ENCODE measurements around the gene MDC1. TPM values are rescaled to one million over a fixed set of nuclear protein-coding genes. Genes with fewer than 3 reads are reported as not detected.

MDC1 gene
- polyA plus RNA-seq, 3 donors, result 0.27 to 4.5 (median 0.34) TPM

GRCh38 chr6:30676660-30677285, 40.3 kb downstream of the MDC1 start:
- Histone ChIP-seq H3K27me3 (ENCODE audit: control insufficient read depth in 2 of 2, insufficient read depth in 2 of 2, low read length in 2 of 2) (no peaks in the 10 kb centered on the region), H3K9me3 (replicated peaks in 1 of 2; ENCODE audit: control insufficient read depth in 1 of 2, insufficient read depth in 1 of 2, low read length in 2 of 2) (no peaks in the 10 kb centered on the region), H3K36me3 (replicated peaks in 1 of 2; ENCODE audit: control insufficient read depth in 1 of 2, insufficient read depth in 2 of 2, low read length in 2 of 2) (peaks cover 43 to 45% of the 10 kb centered on the region in 2 donors), H3K4me3 (replicated peaks in 1 of 3; ENCODE audit: low read depth in 2 of 3, low read length in 3 of 3) (no peak overlapping the region), H4K20me1 (ENCODE audit: insufficient read depth, low read length) (peaks cover 70% of the 10 kb centered on the region), H3K79me2 (ENCODE audit: insufficient read depth, low read length) (peaks cover 59% of the 10 kb centered on the region), H2AFZ (ENCODE audit: insufficient read depth, low read depth, low read length, poor library complexity, severe bottlenecking) (no peak overlapping the region), H3K4me2 (replicated peaks; ENCODE audit: extremely low read depth, low read length, poor library complexity, severe bottlenecking) (no peak overlapping the region), H3K4me1 (ENCODE audit: control insufficient read depth in 1 of 2, insufficient read depth in 2 of 2, low read length in 2 of 2) (peaks cover 39 to 48% of the 10 kb centered on the region in 2 donors), H3K9ac (ENCODE audit: insufficient read depth, low read length, poor library complexity, severe bottlenecking) (no peak overlapping the region), H3K27ac (ENCODE audit: low read depth in 1 of 2, low read length in 2 of 2) (peak overlapping the region in 1 of 2 donors; percentile 14)
- Mint-ChIP-seq H3K4me3 (no peak overlapping the region), H3K27ac (peak overlapping the region in 5 of 7 donors; percentile 8 to 72 (median 63)), H3K27me3 (ENCODE audit: low read depth in 3 of 3) (no peaks in the 10 kb centered on the region), H3K36me3 (peaks cover 53 to 61% of the 10 kb centered on the region in 2 donors), H3K4me1 (peaks cover 49% of the 10 kb centered on the region), H3K9me3 (peaks cover 0 to 2% (median 0%) of the 10 kb centered on the region in 7 donors)
- no peak for TF ChIP-seq CTCF (IDR thresholded peaks at IDR 0.05)
- no peak for DNase-seq
- intact Hi-C loops (cut with micrococcal nuclease), result loop anchor here in 1 of 2 donors (5.0 kb wide), 1 partner anchor 201 kb away; no protein-coding TSS in a partner anchor
- WGBS (ENCODE audit: insufficient coverage), result 100% methylated on average over 5 of the region's 10 CpGs

- Histone ChIP-seq H2AFZ (ENCODE audit: insufficient read depth, low read depth, low read length, poor library complexity, severe bottlenecking) (peak within 1 kb of the TSS; percentile 92), H3K27me3 (ENCODE audit: control insufficient read depth in 2 of 2, insufficient read depth in 2 of 2, low read length in 2 of 2) (no peaks in the 10 kb centered on the region), H3K36me3 (replicated peaks in 1 of 2; ENCODE audit: control insufficient read depth in 1 of 2, insufficient read depth in 2 of 2, low read length in 2 of 2) (peaks cover 41 to 50% of the 10 kb centered on the region in 2 donors), H3K4me1 (ENCODE audit: control insufficient read depth in 1 of 2, insufficient read depth in 2 of 2, low read length in 2 of 2) (peaks cover 11 to 23% of the 10 kb centered on the region in 2 donors), H3K9ac (ENCODE audit: insufficient read depth, low read length, poor library complexity, severe bottlenecking) (peak within 1 kb of the TSS; percentile 78), H3K4me2 (replicated peaks; ENCODE audit: extremely low read depth, low read length, poor library complexity, severe bottlenecking) (peak within 1 kb of the TSS; percentile 93), H3K4me3 (replicated peaks in 1 of 3; ENCODE audit: low read depth in 2 of 3, low read length in 3 of 3) (peak within 1 kb of the TSS; percentile 70 to 97 (median 96)), H4K20me1 (ENCODE audit: insufficient read depth, low read length) (peaks cover 44% of the 10 kb centered on the region), H3K79me2 (ENCODE audit: insufficient read depth, low read length) (peaks cover 33% of the 10 kb centered on the region), H3K9me3 (replicated peaks in 1 of 2; ENCODE audit: control insufficient read depth in 1 of 2, insufficient read depth in 1 of 2, low read length in 2 of 2) (no peaks in the 10 kb centered on the region), H3K27ac (ENCODE audit: low read depth in 1 of 2, low read length in 2 of 2) (peak within 1 kb of the TSS in 1 of 2 donors; percentile 74)
- Mint-ChIP-seq H3K4me1 (peaks cover 33% of the 10 kb centered on the region), H3K27me3 (ENCODE audit: low read depth in 3 of 3) (no peaks in the 10 kb centered on the region), H3K9me3 (peaks cover 0 to 2% (median 0%) of the 10 kb centered on the region in 7 donors), H3K27ac (peak within 1 kb of the TSS; percentile 63 to 87 (median 77)), H3K4me3 (peak within 1 kb of the TSS; percentile 91 to 95), H3K36me3 (peaks cover 43 to 56% of the 10 kb centered on the region in 2 donors)
- intact Hi-C loops (cut with micrococcal nuclease), result loop anchor here (2.0 to 5.0 kb wide), 3 partner anchors 56 to 190 kb away; partner anchors contain the start of genes MRPS18B (in 1 of the 2) and PPP1R10 (in 1 of the 2)
- peak; percentile 75 for TF ChIP-seq CTCF (IDR thresholded peaks at IDR 0.05)
- 0% methylated on average over 51 of the region's 57 CpGs for WGBS (ENCODE audit: insufficient coverage)
- DNase-seq, result peak; percentile 93 to 94 (median 94)
These were observed 44.4 kb downstream of the MDC1 start, which contains the start of gene DHX16 for GRCh38 chr6:30672445-30673253. DHX16 (minus strand) TSS chr6:30673006; CDS start chr6:30672841, 165 bp downstream.
